A549 treated with AZD9567 at 1 μM for 4 hours (cell line): Measurements from ENCODE around the gene SNRPB2. TPM values are rescaled to one million over a fixed set of nuclear protein-coding genes. Genes with fewer than 3 reads are reported as not detected.

Experiments
- total RNA-seq: library from RNA; stranded (reverse); fragments of 200-300 nt; extraction: Qiagen RNA extraction; gene quantifications from 5 replicates; pipeline ENCODE4 v1.2.3, GENCODE V29; 2022; ENCODE audit not compliant: insufficient read depth

Gene SNRPB2
- total RNA-seq, result 118 to 164 TPM (median 124 TPM) in 5 replicates

GRCh38 chr20:16729565-16730460 is at the start of gene SNRPB2:
SNRPB2 (plus strand) TSS chr20:16730026; CDS start chr20:16731703, 1,677 bp downstream.

GRCh38 chr20:16748308-16748900 is 18.6 kb downstream of the SNRPB2 start, which contains the start of gene OTOR:
OTOR (plus strand) TSS chr20:16748358; CDS start chr20:16748402, 44 bp downstream.

Other genes starting within 250 kb of the SNRPB2 start
- gene KIF16B, start 156.6 kb upstream of the SNRPB2 start, total RNA-seq, result 10.9 to 17.3 TPM (median 13.5 TPM) in 5 replicates
- not detected in 5 replicates for gene OTOR, start 18.3 kb downstream of the SNRPB2 start, total RNA-seq